Common myeloid progenitor, CD34-positive (primary cell): Measurements from ENCODE around the gene CADPS2.

ENCODE experiments used
- CTCF ChIA-PET: fragments of 350-600 bp; sonication (Branson Sonifier 250); formaldehyde crosslinking; loops from one replicate; lab custom pipeline; 2021; ENCODE audit warnings: antibody characterized with exemption; lab: Charles Lee
- POLR2A ChIA-PET: fragments of 350-600 bp; sonication (Branson Sonifier 250); formaldehyde crosslinking; loops from one replicate; lab custom pipeline; 2021; ENCODE audit warnings: antibody characterized with exemption; lab: Charles Lee
- DNase-seq, 3 donors: peaks; one replicate each; pipeline versions ENCODE4 v3.0.0 to v3.0.0-alpha.2; 2013
- H3K27ac ChIP-seq, 2 experiments: 1 replicate in 1 of 2; 2 replicates in 1 of 2; pipeline ENCODE4 v1.7.0; 2013; ENCODE audit warnings: inconsistent platforms in 2 of 2, low read length in 2 of 2, mild to moderate bottlenecking in 2 of 2, low read depth in 1 of 2, moderate library complexity in 1 of 2; ENCODE audit not compliant: severe bottlenecking in 2 of 2, insufficient read depth in 1 of 2, poor library complexity in 1 of 2
- H3K27me3 ChIP-seq, 5 experiments: replicated peaks in 2 of 5; 1 replicate in 3 of 5; 2 replicates in 2 of 5; pipeline versions ENCODE4 v1.6.1 to v1.7.0; 2013; ENCODE audit warnings: low read length in 4 of 5, mild to moderate bottlenecking in 2 of 5, moderate library complexity in 2 of 5, inconsistent platforms in 1 of 5; ENCODE audit not compliant: insufficient read depth in 5 of 5, control insufficient read depth in 4 of 5
- H3K36me3 ChIP-seq, 4 experiments: 1 replicate in 2 of 4; 2 replicates in 2 of 4; pipeline versions ENCODE4 v1.6.1 to v1.7.0; 2013; ENCODE audit warnings: low read length in 3 of 4, control low read depth in 1 of 4, mild to moderate bottlenecking in 1 of 4; ENCODE audit not compliant: control insufficient read depth in 4 of 4, insufficient read depth in 4 of 4
- H3K4me1 ChIP-seq, 4 experiments: 1 replicate in 3 of 4; 2 replicates in 1 of 4; pipeline versions ENCODE4 v1.6.1 to v1.7.1; 2013; ENCODE audit warnings: low read length in 3 of 4, mild to moderate bottlenecking in 3 of 4, control low read depth in 1 of 4, inconsistent platforms in 1 of 4, moderate library complexity in 1 of 4; ENCODE audit not compliant: control insufficient read depth in 4 of 4, insufficient read depth in 4 of 4; ENCODE audit errors: control extremely low read depth in 1 of 4
- H3K4me3 ChIP-seq, 7 experiments: 1 replicate in 4 of 7; 2 replicates in 3 of 7; pipeline versions ENCODE4 v1.5.1 to v1.7.0; 2013; ENCODE audit warnings: mild to moderate bottlenecking in 7 of 7, low read length in 6 of 7, moderate library complexity in 6 of 7, inconsistent platforms in 2 of 7, low read depth in 2 of 7, control low read depth in 1 of 7; ENCODE audit not compliant: insufficient read depth in 4 of 7, control insufficient read depth in 1 of 7; ENCODE audit errors: extremely low read depth in 1 of 7
- H3K9me3 ChIP-seq, 5 experiments: 1 replicate in 4 of 5; 2 replicates in 1 of 5; pipeline versions ENCODE4 v1.6.1 to v1.7.1; 2013; ENCODE audit warnings: low read length in 4 of 5, mild to moderate bottlenecking in 2 of 5, inconsistent platforms in 1 of 5, low read depth in 1 of 5, moderate library complexity in 1 of 5; ENCODE audit not compliant: control insufficient read depth in 4 of 5, insufficient read depth in 2 of 5; ENCODE audit errors: control extremely low read depth in 1 of 5
- WGBS: methylation state at CpG from one replicate; pipeline ENCODE4 v1.1.5; 2013; ENCODE audit not compliant: insufficient coverage; 5-methylcytosine and 5-hydroxymethylcytosine counted together

Gene CADPS2

DNA sequence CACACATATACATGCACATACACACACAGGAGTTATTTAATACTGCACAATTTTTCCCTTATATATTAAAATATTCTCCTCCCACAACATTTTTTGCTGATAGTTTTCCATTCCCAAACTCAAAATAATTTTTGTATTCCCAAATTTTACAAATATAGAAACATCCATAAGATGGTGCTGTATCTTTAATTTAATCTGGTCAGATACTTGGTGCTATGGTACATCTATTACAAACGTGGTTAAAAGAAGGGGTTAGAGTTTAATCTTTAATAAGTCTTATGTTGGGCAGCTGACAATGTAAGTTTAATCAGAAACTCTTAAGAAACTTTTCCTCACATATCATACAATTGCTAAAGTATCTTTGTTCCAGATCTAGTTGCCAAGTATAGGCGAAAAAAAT, 10.2 kb upstream of the CADPS2 start:
- Histone ChIP-seq H3K4me3 (no peak overlapping the region), H3K27ac (no peak overlapping the region), H3K27me3 (no peaks in the 10 kb centered on the region), H3K4me1 (no peaks in the 10 kb centered on the region), H3K36me3 (no peaks in the 10 kb centered on the region), H3K9me3 (no peaks in the 10 kb centered on the region)
- no CpG with 5 or more reads among the region's 2 CpGs for WGBS
- ChIA-PET POLR2A (no interaction called here), CTCF (no interaction called here)
- DNase-seq: no peak

GRCh38 chr7:122893486-122893885, 7.2 kb upstream of the CADPS2 start:
- Histone ChIP-seq H3K27me3 (peaks cover 1 to 15% (median 7%) of the 10 kb centered on the region in 5 experiments), H3K4me3 (no peak overlapping the region), H3K36me3 (no peaks in the 10 kb centered on the region), H3K4me1 (no peaks in the 10 kb centered on the region), H3K27ac (no peak overlapping the region), H3K9me3 (no peaks in the 10 kb centered on the region)
- DNase-seq: no peak
- ChIA-PET POLR2A (no interaction called here), CTCF (no interaction called here)
- WGBS: 100% methylated on average over 2 of the region's 2 CpGs

DNA sequence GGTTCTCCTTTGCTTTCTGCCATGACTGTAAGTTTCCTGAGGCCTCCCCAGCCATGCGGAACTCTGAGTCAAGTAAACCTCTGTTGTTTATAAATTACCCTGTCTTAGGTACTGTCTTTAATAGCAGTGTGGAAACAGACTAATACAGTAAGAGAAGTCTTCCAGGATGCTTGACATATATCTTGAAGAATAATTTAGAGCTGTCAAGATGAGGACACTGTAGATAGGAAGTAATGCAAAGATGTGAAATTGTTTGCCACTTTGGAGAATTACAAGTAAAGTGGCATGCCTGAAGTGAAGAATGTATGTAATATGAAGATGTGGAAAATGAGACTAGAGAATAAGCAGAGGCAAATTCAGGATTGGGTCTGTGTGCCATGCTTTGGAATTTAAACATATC, 2.9 kb upstream of the CADPS2 start:
- H3K4me3 ChIP-seq: no peak overlapping the region
- ChIA-PET POLR2A (no interaction called here), CTCF (no interaction called here)
- no peaks in the 10 kb centered on the region for H3K9me3 ChIP-seq
- no peaks in the 10 kb centered on the region for H3K36me3 ChIP-seq
- H3K27me3 ChIP-seq: peaks cover 23 to 59% (median 26%) of the 10 kb centered on the region in 5 experiments
- H3K27ac ChIP-seq: no peak overlapping the region
- peaks cover 0 to 19% (median 15%) of the 10 kb centered on the region in 4 experiments for H3K4me1 ChIP-seq
- DNase-seq: no peak
- WGBS: no CpG with 5 or more reads among the region's 1 CpG

GRCh38 chr7:122887848-122888247, 1.6 kb upstream of the CADPS2 start:
- H3K36me3 ChIP-seq: no peaks in the 10 kb centered on the region
- DNase-seq: no peak
- peaks cover 0 to 19% (median 15%) of the 10 kb centered on the region in 4 experiments for H3K4me1 ChIP-seq
- H3K27me3 ChIP-seq: peaks cover 24 to 69% (median 28%) of the 10 kb centered on the region in 5 experiments
- H3K4me3 ChIP-seq: no peak overlapping the region
- POLR2A ChIA-PET: no interaction called here
- no peak overlapping the region for H3K27ac ChIP-seq
- CTCF ChIA-PET: no interaction called here
- H3K9me3 ChIP-seq: no peaks in the 10 kb centered on the region

DNA sequence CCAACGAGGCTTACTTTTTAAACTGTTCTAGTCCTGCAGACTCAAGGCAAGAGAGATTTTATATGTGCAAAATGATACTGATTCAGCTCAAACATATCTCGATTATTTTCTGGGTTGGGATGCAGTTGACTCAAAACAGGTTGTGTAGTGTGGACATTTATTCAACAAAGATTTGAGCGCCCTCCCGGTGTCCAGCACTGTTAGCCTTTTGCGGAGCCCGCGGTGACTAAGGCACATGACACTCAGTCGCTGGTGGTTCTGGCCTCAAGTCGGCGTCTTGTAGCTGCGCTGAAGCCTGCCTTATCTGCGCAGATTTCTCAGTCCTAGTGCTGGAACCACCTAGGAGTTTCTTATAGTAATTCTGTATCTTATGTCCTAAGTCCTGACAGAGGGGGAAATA, 938 bp upstream of the CADPS2 start:
- Histone ChIP-seq H3K4me1 (peaks cover 0 to 19% (median 15%) of the 10 kb centered on the region in 4 experiments), H3K4me3 (peak overlapping the region in 6 of 7 experiments; percentile 56 to 80 (median 67)), H3K27me3 (peaks cover 24 to 71% (median 28%) of the 10 kb centered on the region in 5 experiments), H3K36me3 (no peaks in the 10 kb centered on the region), H3K9me3 (no peaks in the 10 kb centered on the region), H3K27ac (no peak overlapping the region)
- 0% methylated on average over 6 of the region's 12 CpGs for WGBS
- ChIA-PET CTCF (no interaction called here), POLR2A (interaction anchor here (0.6 kb wide), 1 partner anchor 8 kb away, joined by 4 read pairs; no protein-coding TSS in a partner anchor)
- peak in 2 of 3 donors; percentile 54 to 71 for DNase-seq

DNA sequence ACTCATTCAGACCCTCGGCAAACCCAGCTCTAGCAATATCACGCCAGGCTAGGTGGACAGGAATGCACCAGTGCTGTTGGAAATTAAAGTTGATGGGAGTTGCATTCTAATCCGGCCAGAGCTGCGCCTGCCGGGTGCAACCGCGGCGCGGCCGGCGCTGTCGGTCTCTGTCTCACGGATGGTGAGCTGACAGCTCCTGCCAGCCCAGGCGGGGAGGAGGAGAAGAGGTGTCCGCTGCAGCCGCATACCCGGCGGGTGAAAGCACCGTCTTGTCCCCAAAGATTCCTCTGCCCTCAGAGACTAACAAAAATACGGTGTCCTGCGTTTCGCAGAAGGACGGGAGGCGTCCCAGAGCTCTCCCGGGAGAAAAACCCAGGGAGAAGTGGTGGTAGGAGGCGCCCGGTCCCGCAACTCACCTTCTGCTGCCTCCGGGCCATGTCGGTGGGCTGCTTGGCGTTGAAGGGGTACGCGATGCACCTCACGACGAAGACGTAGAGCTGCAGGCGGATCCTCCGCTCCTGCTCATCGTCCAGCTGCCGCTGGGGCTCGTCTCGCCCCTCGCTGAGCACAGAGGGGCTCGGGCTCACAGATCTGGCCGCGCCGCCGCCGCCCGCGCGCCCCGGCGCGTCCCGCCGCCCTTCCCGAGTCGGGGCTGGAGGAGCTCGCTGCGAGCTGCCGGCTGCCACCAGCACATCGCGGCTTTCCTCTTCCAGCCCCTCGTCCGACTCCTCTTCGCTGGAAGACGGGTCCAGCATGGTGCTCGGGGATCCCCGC, 490 bp downstream of the CADPS2 start:
- POLR2A ChIA-PET: no interaction called here

GRCh38 chr7:122884186-122884585, 2.1 kb downstream of the CADPS2 start:
- Histone ChIP-seq H3K9me3 (no peaks in the 10 kb centered on the region), H3K4me1 (peaks cover 0 to 19% (median 15%) of the 10 kb centered on the region in 4 experiments), H3K4me3 (no peak overlapping the region), H3K27me3 (peaks cover 21 to 72% (median 24%) of the 10 kb centered on the region in 5 experiments), H3K27ac (no peak overlapping the region), H3K36me3 (no peaks in the 10 kb centered on the region)
- ChIA-PET POLR2A (no interaction called here), CTCF (no interaction called here)
- 100% methylated on average over 2 of the region's 4 CpGs for WGBS
- no peak for DNase-seq

More for the DNA sequence above, 490 bp downstream of the CADPS2 start:
- Histone ChIP-seq H3K27me3 (peaks cover 24 to 76% (median 28%) of the 10 kb centered on the region in 5 experiments), H3K4me1 (peaks cover 0 to 19% (median 15%) of the 10 kb centered on the region in 4 experiments), H3K4me3 (peak overlapping the region; percentile 37 to 80 (median 59)), H3K36me3 (no peaks in the 10 kb centered on the region), H3K27ac (no peak overlapping the region), H3K9me3 (no peaks in the 10 kb centered on the region)
- WGBS: under 1% methylated on average over 66 of the region's 70 CpGs
- DNase-seq: peak in 2 of 3 donors; percentile 38 to 51
- CTCF ChIA-PET: interaction anchor here (0.8 kb wide), 1 partner anchor 16 kb away, joined by 3 read pairs; no protein-coding TSS in a partner anchor
